Vagina (tissue), 2 donors: Measurements from ENCODE around the gene FGF14. TPM values are rescaled to one million over a fixed set of nuclear protein-coding genes. Genes with fewer than 3 reads are reported as not detected.

Experiments used
- DNase-seq, 2 donors: peaks; one replicate each; pipeline ENCODE4 v3.0.0-alpha.2; 2017; ENCODE audit errors: extremely low spot score in 2 of 2
- H3K27ac ChIP-seq: fragments of 200-600 bp; sonication (generic); one replicate; pipeline ENCODE4 v1.5.1; 2019
- H3K27me3 ChIP-seq: fragments of 200-600 bp; sonication (generic); one replicate; pipeline ENCODE4 v1.5.1; 2019
- H3K36me3 ChIP-seq, 2 donors: fragments of 200-600 bp; sonication (generic); one replicate each; pipeline ENCODE4 v1.5.1; 2017 to 2019
- H3K4me1 ChIP-seq: fragments of 200-600 bp; sonication (generic); one replicate; pipeline ENCODE4 v1.5.1; 2019
- H3K4me3 ChIP-seq, 2 donors: fragments of 200-600 bp; sonication (generic); 1 replicate in 1 of 2; 2 replicates in 1 of 2; pipeline ENCODE4 v1.5.1; 2016 to 2019
- H3K9me3 ChIP-seq: fragments of 200-600 bp; sonication (generic); one replicate; pipeline ENCODE4 v1.5.1; 2019
- POLR2A ChIP-seq, 2 donors: fragments of 450-650 bp; IDR thresholded peaks; one replicate each; pipeline ENCODE4 v1.6.1; 2017; ENCODE audit warnings: antibody characterized with exemption in 2 of 2, mild to moderate bottlenecking in 2 of 2, moderate library complexity in 2 of 2
- POLR2AphosphoS5 ChIP-seq, 2 donors: sonication (generic); formaldehyde crosslinking; IDR thresholded peaks; one replicate each; pipeline ENCODE4 v1.9.0; 2017; ENCODE audit warnings: antibody characterized with exemption in 2 of 2, mild to moderate bottlenecking in 2 of 2, low read depth in 1 of 2; ENCODE audit not compliant: insufficient read depth in 1 of 2
- intact Hi-C: fragments of 100-400 bp; cut with DNase I; formaldehyde crosslinking; loops from one replicate; pipeline ENCODE4 v1.15.1; 2023
- total RNA-seq: library from RNA; depleted of rRNA; stranded (reverse); fragments of >200 nt; gene quantifications from one replicate; pipeline ENCODE4 v1.2.3, GENCODE V29; 2016
- TF ChIP-seq, protein P1 (sequence below), 3 experiments: fragments of 450-650 bp in 2 of 3; fragments of 200-600 bp in 1 of 3; sonication (generic) in 1 of 3; IDR thresholded peaks; one replicate each; pipeline ENCODE4 v1.5.1; 2017 to 2019; ENCODE audit warnings: antibody characterized with exemption in 3 of 3, mild to moderate bottlenecking in 2 of 3, moderate library complexity in 2 of 3

Gene FGF14
- total RNA-seq, 1 donor from 2014 or later: 3.4 TPM

DNA sequence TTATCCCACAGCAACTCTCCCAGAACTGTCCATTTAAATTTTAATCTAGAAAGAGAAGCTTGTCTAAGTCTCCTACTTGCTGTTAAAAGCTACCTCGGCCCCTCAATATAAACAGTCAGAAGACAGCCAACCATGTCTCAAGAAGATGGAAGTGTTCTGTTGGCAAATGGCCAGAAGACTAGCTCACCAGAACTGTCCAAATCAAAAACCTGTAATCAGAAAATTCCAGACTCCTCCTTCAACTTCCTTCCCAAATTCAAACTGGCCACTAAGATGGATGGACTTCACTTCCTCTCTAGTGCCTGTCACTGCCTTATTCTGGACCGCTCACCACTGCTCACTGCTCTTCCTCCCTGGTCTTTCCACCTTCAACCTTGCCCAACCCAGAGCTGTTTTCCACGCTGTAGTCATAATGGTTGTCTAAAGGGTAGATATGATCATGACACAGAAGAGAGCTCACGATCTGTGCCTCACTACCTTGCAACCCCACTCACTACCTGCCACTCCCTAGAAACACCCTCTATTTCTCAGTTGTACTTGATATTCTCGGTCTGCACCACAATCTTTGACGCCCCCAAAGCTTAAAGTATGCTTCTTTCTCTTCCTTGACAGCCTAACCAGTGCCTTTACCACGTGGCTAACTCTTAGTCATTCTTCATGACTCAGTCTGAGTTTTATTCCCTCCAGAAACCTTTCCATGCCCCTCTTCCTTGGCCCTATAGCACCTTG, 9.2 kb downstream of the FGF14 start:
- peaks cover 11% of the 10 kb centered on the region for H3K4me1 ChIP-seq
- intact Hi-C loops: no loop called here
- no peaks in the 10 kb centered on the region for H3K27me3 ChIP-seq
- no peaks in the 10 kb centered on the region for H3K9me3 ChIP-seq
- no peak for DNase-seq
- H3K4me3 ChIP-seq: no peak overlapping the region
- no peaks in the 10 kb centered on the region for H3K36me3 ChIP-seq
- no peak overlapping the region for H3K27ac ChIP-seq
- no peak for TF ChIP-seq POLR2AphosphoS5 (IDR thresholded peaks at IDR 0.05; ENCODE audit: insufficient read depth in 1 of 2, low read depth in 1 of 2)
- no peak for TF ChIP-seq POLR2A (IDR thresholded peaks at IDR 0.05)
- TF ChIP-seq, protein P1, sequence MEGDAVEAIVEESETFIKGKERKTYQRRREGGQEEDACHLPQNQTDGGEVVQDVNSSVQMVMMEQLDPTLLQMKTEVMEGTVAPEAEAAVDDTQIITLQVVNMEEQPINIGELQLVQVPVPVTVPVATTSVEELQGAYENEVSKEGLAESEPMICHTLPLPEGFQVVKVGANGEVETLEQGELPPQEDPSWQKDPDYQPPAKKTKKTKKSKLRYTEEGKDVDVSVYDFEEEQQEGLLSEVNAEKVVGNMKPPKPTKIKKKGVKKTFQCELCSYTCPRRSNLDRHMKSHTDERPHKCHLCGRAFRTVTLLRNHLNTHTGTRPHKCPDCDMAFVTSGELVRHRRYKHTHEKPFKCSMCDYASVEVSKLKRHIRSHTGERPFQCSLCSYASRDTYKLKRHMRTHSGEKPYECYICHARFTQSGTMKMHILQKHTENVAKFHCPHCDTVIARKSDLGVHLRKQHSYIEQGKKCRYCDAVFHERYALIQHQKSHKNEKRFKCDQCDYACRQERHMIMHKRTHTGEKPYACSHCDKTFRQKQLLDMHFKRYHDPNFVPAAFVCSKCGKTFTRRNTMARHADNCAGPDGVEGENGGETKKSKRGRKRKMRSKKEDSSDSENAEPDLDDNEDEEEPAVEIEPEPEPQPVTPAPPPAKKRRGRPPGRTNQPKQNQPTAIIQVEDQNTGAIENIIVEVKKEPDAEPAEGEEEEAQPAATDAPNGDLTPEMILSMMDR (IDR thresholded peaks at IDR 0.05): no peak

DNA sequence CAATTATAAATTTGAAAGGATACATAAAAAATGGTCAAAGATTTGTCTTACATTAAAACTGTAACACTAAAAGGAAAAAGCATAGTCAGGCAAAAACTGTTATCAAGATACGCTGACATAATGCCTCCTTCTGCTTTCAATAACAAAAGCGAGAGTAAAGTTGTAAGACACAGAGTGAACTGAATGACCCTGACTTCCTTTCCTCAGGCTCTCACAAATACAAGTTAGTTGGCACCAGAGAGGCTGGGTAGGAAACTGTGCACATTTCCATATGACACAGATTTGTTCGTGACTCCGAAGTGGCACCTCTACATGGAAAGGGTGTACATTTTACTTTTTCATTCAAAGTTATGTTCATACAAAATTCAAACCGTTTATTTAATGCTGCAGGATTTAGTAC, 15.4 kb downstream of the FGF14 start:
- DNase-seq: no peak
- intact Hi-C loops: no loop called here
- Histone ChIP-seq H3K36me3 (no peaks in the 10 kb centered on the region), H3K4me1 (no peaks in the 10 kb centered on the region), H3K9me3 (no peaks in the 10 kb centered on the region), H3K27me3 (no peaks in the 10 kb centered on the region), H3K4me3 (no peak overlapping the region), H3K27ac (no peak overlapping the region)
- TF ChIP-seq POLR2A (IDR thresholded peaks at IDR 0.05): no peak
- TF ChIP-seq POLR2AphosphoS5 (IDR thresholded peaks at IDR 0.05; ENCODE audit: insufficient read depth in 1 of 2, low read depth in 1 of 2): no peak
- TF ChIP-seq, protein P1 (IDR thresholded peaks at IDR 0.05): no peak

DNA sequence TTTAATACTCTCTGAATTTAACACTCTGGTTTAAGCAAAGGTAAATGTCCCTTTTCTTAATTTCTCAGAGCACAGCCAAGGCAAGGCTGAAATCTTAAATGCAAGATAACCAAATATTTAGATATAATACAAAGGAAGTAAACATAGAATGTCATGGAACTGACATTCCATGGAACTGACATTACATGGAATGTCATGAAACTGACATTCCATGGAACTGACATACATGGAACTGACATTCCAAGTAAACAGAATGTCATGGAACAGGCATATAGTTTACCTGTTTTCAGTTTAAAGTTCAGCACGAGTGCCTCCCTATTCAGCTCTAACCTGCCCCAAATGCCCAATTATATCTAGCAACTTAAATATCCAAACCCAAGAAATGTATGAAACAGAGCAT, 21.8 kb downstream of the FGF14 start:
- H3K4me1 ChIP-seq: no peaks in the 10 kb centered on the region
- H3K27me3 ChIP-seq: no peaks in the 10 kb centered on the region
- no peak overlapping the region for H3K4me3 ChIP-seq
- intact Hi-C loops: no loop called here
- TF ChIP-seq POLR2AphosphoS5 (IDR thresholded peaks at IDR 0.05; ENCODE audit: insufficient read depth in 1 of 2, low read depth in 1 of 2): no peak
- no peak for TF ChIP-seq POLR2A (IDR thresholded peaks at IDR 0.05)
- TF ChIP-seq, protein P1 (IDR thresholded peaks at IDR 0.05): no peak
- no peak for DNase-seq
- H3K36me3 ChIP-seq: no peaks in the 10 kb centered on the region
- no peak overlapping the region for H3K27ac ChIP-seq
- no peaks in the 10 kb centered on the region for H3K9me3 ChIP-seq

DNA sequence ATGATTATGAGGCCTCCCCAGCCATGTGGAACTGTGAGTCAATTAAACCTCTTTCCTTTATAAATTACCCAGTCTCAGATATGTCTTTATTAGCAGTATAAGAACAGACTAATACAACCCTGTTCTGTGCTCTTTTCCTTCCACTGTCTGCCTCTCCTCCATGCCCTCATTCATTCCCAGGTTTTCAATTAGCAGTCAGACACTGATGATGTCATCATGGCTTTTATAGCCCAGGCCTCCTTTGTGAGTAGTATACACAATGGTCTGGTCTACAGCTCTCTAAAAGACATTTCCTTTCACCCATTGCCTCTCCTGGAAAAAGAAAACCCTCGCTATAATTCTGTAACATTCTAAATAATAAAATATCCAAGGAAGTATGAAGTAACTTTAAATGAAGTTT, 25.5 kb downstream of the FGF14 start:
- intact Hi-C loops: no loop called here
- no peak for TF ChIP-seq POLR2AphosphoS5 (IDR thresholded peaks at IDR 0.05; ENCODE audit: insufficient read depth in 1 of 2, low read depth in 1 of 2)
- no peak for TF ChIP-seq POLR2A (IDR thresholded peaks at IDR 0.05)
- TF ChIP-seq, protein P1 (IDR thresholded peaks at IDR 0.05): no peak
- H3K4me1 ChIP-seq: no peaks in the 10 kb centered on the region
- no peaks in the 10 kb centered on the region for H3K27me3 ChIP-seq
- H3K4me3 ChIP-seq: no peak overlapping the region
- no peak overlapping the region for H3K27ac ChIP-seq
- no peaks in the 10 kb centered on the region for H3K9me3 ChIP-seq
- DNase-seq: no peak
- H3K36me3 ChIP-seq: no peaks in the 10 kb centered on the region

DNA sequence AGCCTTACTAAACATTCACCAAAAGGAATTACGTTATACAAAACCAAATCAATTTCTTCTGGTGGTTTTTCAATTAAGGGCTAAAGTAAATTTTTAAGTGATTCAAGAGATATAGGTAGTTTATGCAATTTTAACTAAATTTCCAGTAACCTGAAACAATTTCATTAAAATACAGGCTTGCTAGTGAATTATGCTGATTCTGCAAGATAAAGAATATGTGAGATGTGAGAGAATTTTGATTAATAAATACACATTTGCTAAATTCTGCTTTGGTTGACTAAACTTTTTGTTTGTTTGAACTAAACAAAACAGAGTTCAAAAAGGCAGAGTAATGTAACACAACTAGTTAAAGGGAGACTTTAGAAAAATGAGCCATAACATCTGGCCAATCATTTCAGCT, 27.1 kb downstream of the FGF14 start:
- H3K36me3 ChIP-seq: no peaks in the 10 kb centered on the region
- H3K27ac ChIP-seq: no peak overlapping the region
- no peaks in the 10 kb centered on the region for H3K27me3 ChIP-seq
- no peak overlapping the region for H3K4me3 ChIP-seq
- no peaks in the 10 kb centered on the region for H3K9me3 ChIP-seq
- intact Hi-C loops: no loop called here
- no peaks in the 10 kb centered on the region for H3K4me1 ChIP-seq
- TF ChIP-seq POLR2A (IDR thresholded peaks at IDR 0.05) (no peak), POLR2AphosphoS5 (IDR thresholded peaks at IDR 0.05; ENCODE audit: insufficient read depth in 1 of 2, low read depth in 1 of 2) (no peak)
- TF ChIP-seq, protein P1 (IDR thresholded peaks at IDR 0.05): no peak
- DNase-seq: no peak
